Bone marrow (tissue), 2 donors: ENCODE data around the gene NKX6-1.

Experiments
- DNase-seq, 2 donors: peaks; one replicate each; lab custom pipeline; 2025; lab: John Stamatoyannopoulos, UW

NKX6-1 gene

DNA sequence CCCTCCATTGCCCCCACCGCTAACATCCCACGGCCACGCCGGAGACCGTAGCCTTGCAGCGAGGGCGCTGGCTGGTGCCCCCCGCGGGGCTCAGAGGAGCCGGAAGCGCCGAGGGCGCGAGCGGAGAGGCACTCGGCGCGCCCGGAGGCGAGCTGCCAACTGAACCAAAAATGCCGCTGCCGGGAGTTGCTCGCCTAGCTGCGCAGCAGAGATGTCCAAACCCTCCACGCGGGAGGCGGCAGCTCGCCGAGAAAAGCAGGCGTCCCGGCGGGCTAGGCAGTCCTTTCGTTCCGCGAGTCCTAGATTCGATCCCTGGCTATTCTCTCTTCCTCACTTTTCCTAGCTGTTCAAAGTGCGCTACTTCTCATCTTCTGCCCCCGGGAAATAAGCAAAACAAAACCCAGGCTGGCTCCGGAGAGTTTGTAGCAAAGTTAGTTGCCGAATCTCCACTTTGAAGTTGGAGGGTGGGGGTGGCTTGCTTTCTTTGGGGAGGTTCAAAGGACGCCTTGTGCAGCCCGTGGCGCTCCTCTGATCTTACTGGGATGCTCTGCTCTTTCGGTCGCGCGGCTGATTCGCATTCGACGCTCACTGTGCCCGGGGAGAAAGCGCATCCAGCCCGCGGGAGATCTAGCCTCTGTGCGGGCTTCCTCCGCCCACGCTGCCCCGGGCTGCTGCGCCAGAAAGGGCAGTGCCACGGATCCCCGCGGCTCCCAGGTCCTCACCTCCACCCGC lies 723 bp downstream of the NKX6-1 start:
- DNase-seq = no peak

DNA sequence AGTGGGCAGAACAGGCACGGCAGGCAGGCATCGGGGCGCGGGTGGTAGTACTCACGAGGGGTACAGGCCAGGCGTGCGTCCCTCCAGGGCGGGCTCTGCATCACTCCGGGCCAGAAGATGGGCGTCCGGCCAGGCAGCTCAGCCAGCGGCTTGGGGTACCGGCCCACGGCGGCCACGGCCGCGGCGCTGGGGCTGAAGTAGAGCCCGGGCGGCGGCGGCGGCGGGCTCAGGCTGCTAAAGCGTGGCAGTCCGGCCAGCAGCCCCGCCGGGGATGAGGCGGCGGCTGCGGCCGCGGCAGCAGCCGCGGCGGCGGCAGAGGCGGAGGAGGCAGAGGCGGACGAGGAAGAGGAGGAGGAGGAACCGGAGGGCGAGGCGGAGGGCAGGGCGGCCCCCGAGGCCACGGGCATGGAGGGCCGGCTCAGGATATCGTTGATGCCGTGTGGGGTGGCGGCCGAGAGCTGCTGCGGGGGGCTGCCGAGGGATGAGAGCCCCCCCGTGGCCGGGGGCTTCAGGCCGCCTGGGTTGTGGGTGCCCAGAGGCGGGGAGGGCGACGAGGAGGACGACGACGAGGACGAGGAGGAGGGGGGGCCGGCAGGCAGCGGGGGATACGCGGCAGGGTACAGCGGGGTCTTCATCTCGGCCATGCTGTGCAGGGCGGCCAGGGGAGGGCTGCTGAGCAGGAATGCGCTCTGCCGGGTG lies 1.4 kb downstream of the NKX6-1 start:
- no peak for DNase-seq

DNA sequence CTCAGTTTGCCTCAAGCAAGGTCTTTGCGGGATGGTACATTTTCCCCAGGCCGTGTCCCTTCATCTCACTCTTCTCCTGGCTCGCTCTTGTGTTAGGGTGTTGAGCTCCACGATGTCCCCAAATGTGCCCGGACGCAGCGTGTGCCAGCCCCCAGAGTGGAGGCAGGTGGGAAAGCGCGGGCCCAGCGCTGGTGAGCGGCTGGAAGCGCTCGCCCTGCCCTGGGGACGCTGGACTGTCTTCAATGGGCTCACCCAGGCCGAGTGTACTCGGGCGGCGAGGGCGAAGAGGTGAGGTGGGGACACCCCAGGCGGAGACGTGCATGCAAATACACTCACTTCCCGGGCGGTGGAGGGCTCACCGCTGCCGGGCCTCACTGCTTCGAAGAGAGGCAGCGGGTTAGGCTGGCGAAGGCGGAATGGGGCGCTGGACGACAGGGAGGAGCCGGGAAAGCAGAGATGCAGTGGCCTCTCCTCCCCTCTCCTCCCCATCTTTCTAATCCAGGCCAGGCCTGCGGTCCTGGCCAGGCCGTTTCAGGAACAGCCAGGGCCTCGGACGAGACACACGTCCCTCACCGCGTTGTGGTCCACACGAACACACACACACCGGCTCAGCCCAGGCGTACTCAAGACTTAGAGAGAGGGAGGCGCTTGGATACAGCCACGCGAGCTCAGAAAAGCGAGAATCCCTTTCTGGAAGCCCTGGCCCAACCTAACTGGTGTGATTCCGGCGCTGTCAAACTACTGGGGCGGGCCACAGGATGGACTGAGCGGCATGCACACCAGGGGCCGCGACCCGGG lies 2.2 kb downstream of the NKX6-1 start:
- no peak for DNase-seq

DNA sequence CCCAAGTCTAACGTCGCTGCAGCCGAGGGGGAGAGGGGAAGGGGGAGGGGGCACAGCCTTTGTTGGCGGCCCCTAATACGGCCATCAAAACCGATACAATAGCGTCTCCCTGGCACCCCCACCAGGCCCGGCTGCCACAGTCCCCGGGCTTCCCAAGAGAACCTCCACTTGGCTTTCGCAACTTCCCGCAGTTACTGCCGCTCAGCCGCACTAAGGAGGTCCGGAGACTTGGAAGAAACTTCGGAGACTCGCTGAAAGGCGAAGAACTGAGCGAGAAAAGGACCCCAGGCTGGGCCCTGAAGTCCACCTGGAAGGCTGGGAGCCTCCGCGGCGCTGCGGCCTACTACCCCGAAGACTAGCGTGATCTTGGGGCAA lies 2.8 kb downstream of the NKX6-1 start:
- DNase-seq = no peak

DNA sequence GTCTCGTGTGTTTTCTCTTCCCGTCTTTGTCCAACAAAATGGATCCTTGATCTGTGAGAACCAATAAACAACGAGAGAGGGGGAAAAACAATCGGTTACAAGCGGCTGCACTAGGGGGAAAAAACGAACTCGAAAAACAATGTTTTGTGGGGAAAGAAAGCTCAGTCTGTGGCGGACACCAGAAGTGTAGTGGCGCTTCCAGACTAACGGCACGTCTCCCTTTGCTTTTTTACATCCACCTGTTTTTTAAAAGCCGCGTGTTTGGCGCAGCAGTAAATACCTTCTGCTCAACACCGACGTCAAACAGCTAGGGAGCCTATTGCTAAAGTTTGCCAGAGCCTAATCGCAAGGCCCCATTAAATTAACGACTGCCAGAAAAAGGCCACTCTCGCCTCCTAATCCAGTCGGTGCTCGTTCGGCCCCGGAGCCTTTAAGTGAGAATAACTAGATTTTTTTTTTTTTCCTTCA lies 3.3 kb downstream of the NKX6-1 start:
- no peak for DNase-seq

DNA sequence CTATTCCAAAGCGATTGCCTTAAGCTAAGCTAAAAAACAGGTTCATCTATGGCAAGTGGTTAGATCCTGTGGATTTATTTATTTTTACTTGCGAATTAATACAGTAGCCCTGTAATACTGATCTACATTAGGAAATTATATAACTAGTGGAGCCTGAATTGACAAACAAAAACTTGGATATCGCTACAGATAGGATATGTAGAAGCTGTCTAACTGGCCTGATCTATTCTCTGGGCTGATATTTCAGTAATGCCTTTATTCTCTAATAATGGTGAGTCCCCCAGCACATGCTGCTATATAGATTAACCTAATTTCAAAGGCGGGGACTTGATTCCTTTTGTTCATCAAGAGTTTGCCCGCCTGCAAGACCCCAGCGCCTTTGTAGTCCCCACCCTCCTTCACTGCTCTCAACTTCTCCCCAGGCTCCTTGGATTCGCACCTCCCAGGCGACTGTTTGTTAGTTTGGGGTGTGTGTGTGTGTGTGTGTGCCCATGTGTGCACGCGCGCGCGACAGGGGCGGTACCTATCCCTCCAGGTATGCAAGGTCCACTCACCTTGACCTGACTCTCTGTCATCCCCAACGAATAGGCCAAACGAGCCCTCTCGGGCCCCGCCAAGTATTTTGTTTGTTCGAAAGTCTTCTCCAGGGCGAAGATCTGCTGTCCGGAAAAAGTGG lies 3.8 kb downstream of the NKX6-1 start:
- DNase-seq = no peak

DNA sequence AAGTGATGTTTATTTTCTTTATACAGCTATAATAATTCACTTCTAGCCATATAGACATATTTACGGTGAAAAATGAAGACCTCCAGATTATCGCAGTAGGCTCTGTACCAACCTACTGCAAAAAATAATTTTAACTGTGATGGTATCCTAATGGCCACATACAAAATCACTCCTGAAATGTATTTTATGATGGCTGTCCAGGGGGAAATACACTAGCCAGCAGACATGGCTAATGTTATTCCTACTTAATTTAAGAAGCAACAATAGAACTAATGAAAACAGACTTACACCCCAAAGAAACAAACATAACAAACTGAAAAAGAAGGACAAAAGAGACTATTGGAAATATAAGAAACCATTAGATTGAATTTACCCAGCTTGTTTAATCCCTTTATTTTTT lies 4.6 kb downstream of the NKX6-1 start:
- no peak for DNase-seq

DNA sequence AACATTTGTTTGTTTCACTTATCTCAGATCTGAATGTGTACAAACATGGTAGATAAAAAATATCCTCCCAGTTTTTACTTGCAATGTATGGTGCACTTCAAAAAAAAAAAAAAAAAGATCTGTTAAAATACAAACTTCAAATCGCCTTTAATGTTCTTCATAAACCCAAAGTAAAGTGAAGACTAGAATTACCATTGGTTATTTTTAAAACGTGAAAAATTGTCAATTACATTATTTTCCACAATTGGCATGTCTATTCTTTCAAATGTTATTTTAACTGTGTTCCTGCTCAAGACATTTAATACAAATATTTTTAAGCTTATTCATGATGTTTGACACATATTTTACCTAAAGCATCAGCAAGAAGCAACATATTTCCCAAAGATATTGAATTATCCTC lies 5.0 kb downstream of the NKX6-1 start:
- no peak for DNase-seq

DNA sequence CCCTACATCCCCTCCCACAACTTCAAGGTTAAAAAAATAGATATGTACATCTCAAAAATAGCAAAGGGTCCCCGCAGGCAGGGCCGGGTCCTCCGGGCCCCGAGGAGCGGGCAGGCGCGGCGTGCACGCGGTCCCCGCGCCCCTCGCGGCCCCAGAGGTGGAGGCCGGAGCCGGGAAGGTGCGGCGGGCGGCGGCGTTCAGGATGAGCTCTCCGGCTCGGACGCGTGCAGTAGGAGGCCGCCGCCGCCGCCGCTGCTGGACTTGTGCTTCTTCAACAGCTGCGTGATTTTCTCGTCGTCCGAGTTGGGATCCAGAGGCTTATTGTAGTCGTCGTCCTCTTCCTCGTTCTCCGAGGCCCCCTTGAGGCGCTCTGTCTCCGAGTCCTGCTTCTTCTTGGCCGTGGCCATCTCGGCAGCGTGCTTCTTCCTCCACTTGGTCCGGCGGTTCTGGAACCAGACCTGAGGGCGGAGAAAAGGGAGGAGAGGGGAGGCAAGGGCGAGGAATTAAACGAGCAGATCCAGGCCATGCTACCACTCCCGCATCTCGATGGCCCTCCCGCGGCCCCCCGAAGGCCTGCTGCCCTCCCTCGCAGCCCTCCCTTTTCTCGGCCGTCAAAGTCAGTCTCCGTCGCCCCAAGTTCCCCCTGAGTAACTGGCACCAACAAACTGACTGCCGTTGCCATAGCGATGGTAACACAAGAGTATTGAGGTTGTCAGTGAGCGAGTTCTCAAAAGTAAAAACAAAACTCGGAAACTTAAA lies 5.8 kb downstream of the NKX6-1 start:
- no peak for DNase-seq

DNA sequence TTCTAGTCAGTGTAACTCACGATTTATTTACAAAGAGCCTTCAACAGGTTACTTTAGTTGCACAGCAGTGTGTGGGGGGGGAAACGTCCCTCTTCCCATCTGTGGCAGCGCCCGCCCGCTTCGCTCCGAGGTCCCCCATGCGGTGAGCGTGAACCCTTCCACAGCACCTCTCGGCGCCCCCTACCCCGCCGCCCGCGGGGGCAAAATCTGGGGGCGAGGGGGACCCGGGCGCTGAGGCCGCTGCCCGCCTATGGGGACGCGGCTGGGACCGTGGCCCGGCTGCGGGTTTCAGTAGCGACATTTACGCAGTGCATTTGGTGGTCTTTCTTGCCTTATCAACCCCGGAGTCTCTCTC lies 6.4 kb downstream of the NKX6-1 start:
- no peak for DNase-seq

DNA sequence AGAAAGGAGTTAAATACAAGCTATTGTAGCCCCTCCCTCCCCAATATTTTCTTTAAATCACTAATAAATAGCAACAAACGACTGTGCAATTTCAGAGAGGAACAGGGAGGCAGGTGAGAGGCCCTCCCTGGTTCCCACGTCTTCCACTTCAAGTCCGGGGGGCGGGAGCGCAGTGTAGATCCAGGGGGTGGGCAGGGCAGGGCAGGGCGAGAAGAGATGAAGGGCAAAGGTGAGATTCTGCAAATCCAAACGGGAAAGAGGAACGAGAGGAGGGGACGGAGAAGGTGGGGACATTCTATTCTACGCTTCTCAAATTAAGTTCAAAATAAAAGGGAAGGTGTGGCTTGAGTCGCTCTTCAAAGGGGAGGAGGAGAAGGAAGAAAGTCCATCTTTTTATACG lies 6.8 kb downstream of the NKX6-1 start:
- no peak for DNase-seq

DNA sequence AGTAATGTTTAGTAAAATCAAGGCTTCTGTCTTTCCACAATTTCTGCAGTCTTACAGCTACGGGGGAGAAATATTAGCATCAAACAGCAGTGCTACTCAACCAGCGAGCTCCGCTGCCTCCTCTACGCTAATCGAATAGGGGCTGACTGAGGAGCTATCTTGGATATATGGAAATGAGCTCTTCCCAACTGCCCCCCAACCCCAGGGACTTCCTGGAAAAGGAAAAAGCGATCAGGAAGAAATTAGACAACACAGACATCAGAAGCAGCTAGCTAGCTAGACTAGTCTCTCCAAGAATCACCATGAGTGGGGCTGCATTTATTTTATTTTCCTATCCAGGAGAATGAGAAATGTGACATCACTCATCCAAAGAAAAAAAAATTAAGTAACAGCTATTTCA lies 7.6 kb downstream of the NKX6-1 start:
- DNase-seq = no peak

DNA sequence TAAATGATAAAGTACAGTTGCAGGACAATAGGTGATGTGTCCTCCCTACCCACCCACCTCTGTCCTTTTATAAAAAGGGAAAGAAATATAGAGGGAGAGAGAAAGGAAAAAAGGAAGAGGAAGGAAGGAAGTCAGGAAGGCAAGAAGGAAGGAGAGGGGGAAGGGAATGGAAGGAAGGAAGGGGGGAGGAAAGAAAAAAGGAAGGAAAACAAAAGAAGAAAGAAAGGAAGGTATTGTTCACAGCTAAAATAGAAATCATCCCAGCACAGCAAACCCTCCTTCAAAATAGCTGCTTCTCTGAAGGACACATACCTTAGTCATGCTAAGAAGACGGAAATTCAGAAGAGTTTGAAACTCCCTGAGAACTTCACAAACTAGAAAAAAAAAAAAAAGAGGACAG lies 8.4 kb downstream of the NKX6-1 start:
- DNase-seq = no peak

DNA sequence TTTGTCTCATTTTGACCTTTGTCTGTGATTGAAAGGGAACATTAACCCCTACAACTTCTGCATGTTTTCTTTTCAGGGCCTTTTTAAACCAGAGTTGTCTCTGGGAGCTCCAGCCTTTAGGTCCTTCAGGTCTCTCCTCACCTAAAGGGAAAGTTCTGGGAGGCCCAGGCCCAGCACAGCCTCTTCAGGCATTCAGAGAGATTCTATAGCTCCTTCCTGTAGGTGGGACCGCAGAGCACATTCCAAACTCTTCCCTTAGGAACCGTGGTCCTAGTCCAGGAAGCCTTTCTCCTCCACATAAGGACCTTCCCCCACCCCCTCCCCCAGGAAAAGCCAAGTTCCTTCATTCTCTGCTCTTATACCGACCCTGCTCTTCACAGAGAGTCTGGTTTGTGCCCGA lies 14.9 kb downstream of the NKX6-1 start:
- no peak for DNase-seq

DNA sequence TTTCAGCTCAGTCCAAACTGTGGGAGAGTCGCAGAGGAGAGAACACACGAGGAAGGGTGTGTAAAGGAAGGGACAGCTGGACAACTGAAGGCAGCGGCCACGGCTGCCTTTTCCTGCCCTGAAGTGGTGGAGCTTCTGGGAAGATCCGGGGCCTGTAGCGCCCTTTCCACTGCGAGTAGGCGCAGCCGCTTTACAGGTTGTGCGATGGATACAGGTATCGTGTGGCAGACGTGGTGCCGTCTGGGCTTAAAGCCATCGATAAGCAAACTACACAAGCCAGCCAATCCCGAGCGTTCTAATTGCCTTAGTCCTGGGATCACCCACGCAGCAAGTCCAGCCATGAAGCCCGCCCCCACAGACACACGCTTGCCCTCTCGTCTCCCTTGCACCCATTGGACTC lies 15.4 kb downstream of the NKX6-1 start:
- no peak for DNase-seq

DNA sequence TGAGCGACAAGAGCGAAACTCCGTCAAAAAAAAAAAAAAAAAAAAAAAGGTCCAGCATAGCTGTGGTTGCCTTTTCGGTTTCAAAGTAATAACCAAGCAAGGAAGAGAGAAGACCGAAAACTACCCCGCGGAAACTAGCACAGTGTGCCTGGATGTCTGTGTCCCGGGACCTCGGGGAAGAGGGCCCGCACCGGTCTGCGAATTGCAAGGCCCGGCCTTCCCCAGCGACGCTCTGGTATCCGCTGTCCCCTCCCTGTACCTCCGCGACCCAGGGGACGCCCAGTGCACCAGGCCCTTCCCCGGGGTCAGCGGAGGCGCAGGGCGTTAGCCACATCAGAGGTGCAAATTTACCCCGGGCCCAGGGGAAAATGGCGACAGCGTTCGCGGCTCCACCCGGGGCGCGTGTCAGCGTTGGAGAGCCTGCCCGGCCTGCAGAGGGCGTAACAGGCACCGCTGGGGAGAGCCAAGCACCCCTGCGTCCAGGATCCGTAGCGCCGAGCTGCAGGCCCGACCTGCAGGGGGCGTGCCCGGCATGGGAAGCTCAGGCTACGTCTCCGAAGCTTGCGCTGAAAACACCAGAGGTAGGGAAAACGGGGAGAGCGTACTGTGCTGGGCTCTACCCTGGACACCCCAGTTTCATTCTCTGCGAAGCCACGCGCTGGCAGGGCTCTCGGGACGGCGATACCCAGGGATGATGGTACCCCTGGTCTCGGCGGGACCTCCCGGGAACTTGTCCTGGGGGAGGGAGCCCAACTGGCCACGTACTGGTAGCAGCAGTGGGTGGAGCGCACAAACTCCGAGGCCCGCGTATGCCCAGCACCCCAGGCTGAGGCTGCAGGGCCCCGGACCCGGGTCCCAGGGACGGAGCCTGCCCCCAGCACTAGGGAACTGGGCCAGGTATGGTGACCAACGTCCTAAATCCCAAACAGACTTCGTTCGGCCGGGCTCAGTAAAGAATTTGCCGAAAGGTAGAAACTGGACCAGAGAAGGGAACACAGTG lies 16.2 kb downstream of the NKX6-1 start:
- no peak for DNase-seq

DNA sequence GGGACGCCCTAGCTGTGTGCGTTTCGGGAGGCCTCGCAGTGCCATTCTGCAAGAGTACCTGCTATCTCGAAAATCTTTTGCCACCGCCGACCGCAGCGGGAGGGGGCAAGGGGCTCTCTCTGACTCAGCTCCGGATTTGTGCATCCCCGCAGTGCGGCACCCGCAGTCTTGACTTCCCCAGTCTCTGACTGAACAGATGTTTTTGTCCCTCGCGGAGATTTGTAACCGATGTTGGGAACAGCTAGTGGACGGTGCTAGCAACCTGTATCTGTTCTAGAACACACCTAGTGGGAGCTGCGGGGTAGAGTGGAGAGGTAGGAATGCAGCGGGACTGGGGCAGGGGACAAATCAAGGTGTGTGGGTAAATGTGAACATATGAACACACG lies 17.2 kb downstream of the NKX6-1 start:
- no peak for DNase-seq

DNA sequence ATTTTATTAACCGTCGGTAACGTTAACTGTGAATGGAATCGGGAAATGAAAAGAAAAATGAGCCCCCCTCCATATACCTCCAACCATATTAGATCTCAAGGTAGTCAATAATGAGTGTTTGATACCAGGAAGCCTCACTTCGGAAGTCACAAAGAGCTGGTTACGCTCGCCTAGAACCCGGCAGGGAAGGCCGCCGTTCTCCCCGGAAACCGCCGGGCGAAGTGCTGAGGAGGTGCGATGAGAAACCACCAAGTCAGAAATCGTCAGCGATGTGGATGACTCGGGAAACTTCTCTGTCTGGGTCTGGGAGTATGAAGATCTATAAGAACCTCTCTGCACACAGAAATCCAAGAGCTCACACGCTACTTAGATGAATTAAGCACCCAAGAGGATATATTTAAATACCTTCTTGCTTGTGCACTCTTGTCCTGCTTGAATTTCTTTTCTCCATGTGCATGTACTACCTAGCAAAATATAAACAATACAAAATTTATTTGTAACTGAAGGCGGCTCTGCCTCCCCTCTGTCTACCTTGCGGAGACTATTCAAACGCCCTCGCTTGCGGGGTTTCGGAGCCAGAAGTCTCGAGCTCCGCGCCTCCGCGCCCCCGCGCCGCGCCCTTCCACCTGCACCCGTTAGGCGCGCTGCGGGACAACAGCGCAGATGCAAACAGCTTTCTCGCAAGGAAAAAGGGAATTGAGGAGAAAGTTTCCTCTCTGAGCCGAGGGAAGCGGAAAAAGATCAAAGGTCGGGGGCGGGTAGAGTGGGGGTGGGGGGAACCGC lies 17.8 kb downstream of the NKX6-1 start:
- DNase-seq = no peak

DNA sequence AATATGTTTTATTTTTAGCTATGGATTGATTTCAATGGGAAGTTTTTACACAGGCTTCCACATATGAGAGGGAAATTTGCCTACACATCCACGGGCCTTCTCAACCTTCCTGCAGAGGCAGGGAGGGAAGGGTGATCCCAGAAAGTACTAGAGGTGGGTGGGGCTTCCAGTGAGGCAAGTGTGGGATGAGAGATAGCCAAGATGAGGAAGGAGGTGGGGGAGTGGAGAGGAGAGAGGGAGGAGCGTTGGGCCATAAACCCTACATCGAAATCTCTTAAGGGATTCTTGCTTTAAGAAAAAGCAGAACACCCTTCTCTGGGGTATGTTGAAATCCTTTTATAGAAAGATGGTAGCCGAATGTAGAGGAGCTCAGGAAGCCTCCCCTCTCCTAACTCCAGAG lies 19.0 kb downstream of the NKX6-1 start:
- DNase-seq = no peak

DNA sequence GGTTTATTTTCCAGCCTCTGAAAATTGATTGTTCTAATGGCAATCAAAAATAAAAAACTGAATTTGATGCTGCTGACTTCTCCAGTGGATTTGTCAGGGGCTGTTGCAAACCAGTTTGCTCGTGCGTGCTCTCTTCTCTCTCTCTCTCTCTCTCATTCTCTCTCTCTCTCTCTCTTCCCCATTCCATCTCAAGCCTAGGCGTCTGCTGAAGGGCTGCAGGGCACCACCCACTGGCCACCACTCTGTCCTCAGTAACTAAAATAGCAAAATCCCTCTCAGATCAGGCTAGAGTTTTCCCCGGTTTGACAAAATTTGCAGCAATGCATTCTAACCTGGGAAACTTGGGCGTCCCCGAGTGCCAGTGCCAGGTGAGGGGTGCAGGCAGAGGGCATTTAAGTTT lies 19.4 kb downstream of the NKX6-1 start:
- DNase-seq = no peak
